Pancreas (tissue), 10 donors: ENCODE data around the gene HNRNPUL1. TPM values are rescaled to one million over a fixed set of nuclear protein-coding genes. Genes with fewer than 3 reads are reported as not detected.

Source experiments
- ATAC-seq, 4 donors: fragments of 200-7000 bp; cut with Tn5 transposase; one replicate each; pipeline versions ENCODE4 v1.8.0 to v1.9.1; 2020; ENCODE audit warnings: mild to moderate bottlenecking in 4 of 4, moderate library complexity in 4 of 4
- DNase-seq, 6 donors: peaks; one replicate each; pipeline ENCODE4 v3.0.0-alpha.2; 2020
- FAIRE-seq: peaks from 2 replicates; lab custom pipeline; 2012; peaks lifted over from hg19 to GRCh38; lab: Jason Lieb, UNC
- H3K27ac ChIP-seq, 4 donors: fragments of 200-600 bp; sonication (generic); 1 replicate in 3 of 4; 2 replicates in 1 of 4; pipeline versions ENCODE4 v1.5.0 to v1.8.0; 2020
- H3K27me3 ChIP-seq, 4 donors: fragments of 200-600 bp; one replicate each; pipeline ENCODE4 v1.8.0; 2021
- H3K36me3 ChIP-seq, 3 donors: fragments of 200-600 bp; sonication (generic) in 1 of 3; one replicate each; pipeline versions ENCODE4 v1.5.0 to v1.8.0; 2020 to 2021
- H3K4me1 ChIP-seq, 3 donors: fragments of 200-600 bp; one replicate each; pipeline ENCODE4 v1.8.0; 2021
- H3K4me3 ChIP-seq, 4 donors: fragments of 200-600 bp; sonication (generic) in 2 of 4; one replicate each; pipeline versions ENCODE4 v1.5.0 to v1.8.0; 2020 to 2021
- H3K9me3 ChIP-seq, 4 donors: fragments of 200-600 bp; one replicate each; pipeline ENCODE4 v1.8.0; 2021
- WGBS, 2 donors: extraction: QIAGEN DNeasy Blood & Tissue Kit; methylation state at CpG; one replicate each; pipeline ENCODE4 v1.1.7; 2013; 5-methylcytosine and 5-hydroxymethylcytosine counted together
- intact Hi-C, 3 donors: fragments of 100-400 bp; cut with DNase I; formaldehyde crosslinking; loops; one replicate each; pipeline versions ENCODE4 v1.11.1 to v1.14.2; 2022
- polyA plus RNA-seq, 2 donors: library from polyadenylated mRNA; stranded (reverse); fragments of 200-250 nt; gene quantifications; one replicate each; pipeline ENCODE4 v1.2.3, GENCODE V29; 2013
- total RNA-seq, 6 donors: library from RNA; stranded (reverse); fragmentation: NEBNext Ultra II Directional in 4 of 6; extraction: Animal tissue kit (Norgen Biotek cat#: 25700) in 4 of 6; gene quantifications; one replicate each; pipeline versions ENCODE4 v1.2.1 to v1.2.4, GENCODE V29; 2021 to 2023
- TF ChIP-seq, protein P1 (sequence below), 4 donors: fragments of 200-600 bp; sonication (generic) in 3 of 4; IDR thresholded peaks; one replicate each; pipeline versions ENCODE4 v1.5.0 to v1.8.0; 2021; ENCODE audit warnings: antibody characterized with exemption in 4 of 4
- donor health status: healthy with polysubstance abuse.
- donor health status: DM: no; HTN: no; CAD: no; lungs with moderate emphysema.
- donor health status: DM: no; HTN: no; CAD: no.
- donor health status: control.
- donor health status: control.
- donor health status: Bipolar disorder and iron deficiency.
- donor health status: DM: yes; HTN: yes; CAD: no.
- donor health status: DM: no; HTN: no; CAD: no.
- donor health status: DM: no; HTN: no; CAD: no.
- donor health status: DM: yes; HTN: yes; CAD: no.

Gene HNRNPUL1
- total and polyA plus RNA-seq, 8 donors: 49.2 to 101 (median 82.1) TPM

DNA sequence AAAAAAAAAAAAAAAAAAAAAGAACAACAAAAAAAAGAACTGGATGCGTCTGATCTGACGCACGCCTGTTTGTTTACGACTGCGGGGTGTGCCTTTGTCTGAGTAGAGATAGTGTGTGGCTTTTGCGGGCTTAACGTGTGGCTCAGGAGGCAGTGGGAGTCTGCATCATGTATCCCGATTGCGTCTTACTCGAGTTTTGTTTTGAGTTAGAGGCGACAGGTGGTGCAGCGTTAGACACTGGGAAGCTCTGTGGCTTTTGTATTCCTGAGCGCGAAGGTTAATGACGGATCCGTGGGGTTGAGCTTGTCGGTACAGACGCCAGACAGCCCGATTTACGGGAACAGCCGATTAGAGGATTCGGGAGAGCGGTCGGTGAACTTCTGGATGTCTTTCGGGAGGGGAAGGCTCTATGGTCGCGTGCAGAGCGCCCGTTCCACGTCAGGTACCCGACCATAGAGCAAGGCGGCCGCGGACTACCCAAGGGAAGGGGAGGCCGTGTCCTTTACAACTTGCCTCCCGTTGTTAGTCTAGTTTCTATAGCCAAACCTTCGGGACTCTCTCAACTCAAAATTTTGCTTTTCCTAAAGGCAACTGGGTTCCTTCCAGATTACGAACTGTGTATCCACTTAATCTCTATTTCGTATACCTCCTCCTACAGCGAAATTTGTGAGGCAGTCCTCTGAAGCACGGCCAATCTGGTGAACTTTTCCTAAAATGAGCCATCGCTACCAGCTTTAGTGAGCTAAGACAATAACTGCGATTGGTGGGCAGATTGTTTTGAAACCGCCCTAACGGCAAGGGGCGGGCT lies 926 bp upstream of the HNRNPUL1 start:
- H3K4me3 ChIP-seq: peak overlapping the region; percentile 44 to 60 (median 50)
- H3K27me3 ChIP-seq: no peaks in the 10 kb centered on the region
- peaks cover 9 to 17% (median 14%) of the 10 kb centered on the region in 3 donors for H3K4me1 ChIP-seq
- peaks cover 0 to 1% (median 0%) of the 10 kb centered on the region in 3 donors for H3K36me3 ChIP-seq
- ATAC-seq: peak; percentile 22 to 37 (median 28)
- intact Hi-C loops: no loop called here
- peak; percentile 67 to 85 (median 72) for DNase-seq
- no peak for FAIRE-seq
- H3K27ac ChIP-seq: peak overlapping the region; percentile 91 to 100 (median 95)
- no peaks in the 10 kb centered on the region for H3K9me3 ChIP-seq
- 0% methylated on average over 46 of the region's 46 CpGs for WGBS, 2 donors
- TF ChIP-seq, protein P1, sequence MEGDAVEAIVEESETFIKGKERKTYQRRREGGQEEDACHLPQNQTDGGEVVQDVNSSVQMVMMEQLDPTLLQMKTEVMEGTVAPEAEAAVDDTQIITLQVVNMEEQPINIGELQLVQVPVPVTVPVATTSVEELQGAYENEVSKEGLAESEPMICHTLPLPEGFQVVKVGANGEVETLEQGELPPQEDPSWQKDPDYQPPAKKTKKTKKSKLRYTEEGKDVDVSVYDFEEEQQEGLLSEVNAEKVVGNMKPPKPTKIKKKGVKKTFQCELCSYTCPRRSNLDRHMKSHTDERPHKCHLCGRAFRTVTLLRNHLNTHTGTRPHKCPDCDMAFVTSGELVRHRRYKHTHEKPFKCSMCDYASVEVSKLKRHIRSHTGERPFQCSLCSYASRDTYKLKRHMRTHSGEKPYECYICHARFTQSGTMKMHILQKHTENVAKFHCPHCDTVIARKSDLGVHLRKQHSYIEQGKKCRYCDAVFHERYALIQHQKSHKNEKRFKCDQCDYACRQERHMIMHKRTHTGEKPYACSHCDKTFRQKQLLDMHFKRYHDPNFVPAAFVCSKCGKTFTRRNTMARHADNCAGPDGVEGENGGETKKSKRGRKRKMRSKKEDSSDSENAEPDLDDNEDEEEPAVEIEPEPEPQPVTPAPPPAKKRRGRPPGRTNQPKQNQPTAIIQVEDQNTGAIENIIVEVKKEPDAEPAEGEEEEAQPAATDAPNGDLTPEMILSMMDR (IDR thresholded peaks at IDR 0.05): no peak

DNA sequence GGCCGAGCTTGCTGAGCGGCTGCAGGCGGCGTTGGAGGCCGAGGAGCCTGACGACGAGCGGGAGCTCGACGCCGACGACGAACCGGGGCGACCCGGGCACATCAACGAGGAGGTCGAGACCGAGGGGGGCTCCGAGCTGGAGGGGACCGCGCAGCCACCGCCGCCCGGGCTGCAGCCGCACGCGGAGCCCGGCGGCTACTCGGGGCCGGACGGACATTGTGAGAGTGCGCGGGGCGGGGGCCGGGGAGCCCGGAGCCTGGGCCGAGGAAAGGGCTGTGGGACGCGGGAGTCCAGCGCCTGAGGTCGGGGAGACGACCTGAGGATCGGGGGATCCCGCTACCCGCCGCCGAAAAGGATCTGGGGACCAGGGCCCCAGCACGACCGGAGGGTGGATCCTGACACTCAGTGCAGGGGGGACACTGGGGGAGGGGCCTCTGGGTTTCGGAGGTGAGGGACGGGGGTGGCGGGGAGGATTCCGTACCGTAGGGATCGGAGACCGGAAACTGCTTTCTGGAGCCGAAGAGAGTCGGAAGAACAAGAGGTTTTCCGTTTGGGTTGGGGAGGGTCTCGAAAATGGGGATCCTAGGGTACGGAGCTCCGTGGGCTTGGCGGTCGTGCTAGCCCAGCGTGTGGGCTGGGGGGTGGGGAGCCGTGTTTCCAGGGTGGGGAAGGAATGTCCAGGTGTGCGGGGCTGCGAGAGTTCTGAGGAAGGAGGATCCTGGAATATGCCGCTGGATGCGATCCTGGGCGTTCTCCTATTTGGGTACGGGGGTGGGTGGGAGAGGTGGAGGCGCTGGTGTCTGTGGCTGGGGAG lies 616 bp downstream of the HNRNPUL1 start:
- WGBS, 2 donors: 1% methylated on average over 53 to 75 of the region's 75 CpGs
- no peaks in the 10 kb centered on the region for H3K27me3 ChIP-seq
- H3K4me3 ChIP-seq: peak overlapping the region; percentile 91 to 96 (median 94)
- FAIRE-seq (no peak), ATAC-seq (peak in 2 of 4 donors; percentile 1 to 2), DNase-seq (peak in 5 of 6 donors; percentile 34 to 83 (median 54))
- peaks cover 0 to 16% (median 11%) of the 10 kb centered on the region in 3 donors for H3K36me3 ChIP-seq
- TF ChIP-seq, protein P1 (IDR thresholded peaks at IDR 0.05): no peak
- no peaks in the 10 kb centered on the region for H3K9me3 ChIP-seq
- peak overlapping the region; percentile 98 to 99 (median 99) for H3K27ac ChIP-seq
- intact Hi-C loops: no loop called here
- H3K4me1 ChIP-seq: peaks cover 9 to 17% (median 14%) of the 10 kb centered on the region in 3 donors

DNA sequence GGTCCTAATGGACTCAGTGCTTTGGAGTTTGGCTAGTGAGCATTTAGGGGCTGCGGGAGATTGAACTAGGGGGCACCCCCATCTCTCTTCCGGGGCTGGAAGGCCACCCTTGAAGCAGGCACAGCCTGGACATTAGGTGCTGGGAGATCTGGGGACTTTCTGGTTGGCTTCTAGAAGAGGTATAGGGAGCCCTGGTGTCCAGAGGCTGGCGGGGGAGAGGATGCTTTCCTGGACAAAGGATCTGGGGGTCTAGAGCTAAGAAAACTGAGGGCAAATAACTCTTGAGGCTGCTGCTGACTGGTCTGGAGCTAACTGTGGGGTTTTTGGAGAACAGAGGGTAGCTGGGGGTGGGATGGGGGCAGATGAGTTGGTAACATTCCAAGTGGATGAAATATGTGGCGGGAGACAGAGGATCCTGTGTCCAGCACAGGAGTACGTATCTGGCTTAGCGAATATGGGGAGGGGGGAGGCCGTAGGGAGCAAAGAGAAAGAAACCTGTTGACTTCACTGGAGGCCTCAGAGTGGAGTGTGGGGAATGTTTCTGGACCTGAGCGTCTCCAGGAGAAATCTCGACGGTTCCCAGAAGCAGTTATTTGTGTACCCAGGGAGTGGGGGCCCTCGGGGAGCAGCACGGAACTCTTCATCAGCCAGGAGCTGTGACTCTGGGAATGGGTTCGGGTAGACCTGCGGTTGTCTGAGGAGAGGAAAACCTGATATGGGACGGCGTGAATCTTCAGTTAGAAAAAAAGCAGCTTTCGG lies 1.4 kb downstream of the HNRNPUL1 start:
- Histone ChIP-seq H3K4me1 (peaks cover 9 to 17% (median 14%) of the 10 kb centered on the region in 3 donors), H3K27me3 (no peaks in the 10 kb centered on the region), H3K27ac (peak overlapping the region in 3 of 4 donors; percentile 98 to 99 (median 99)), H3K4me3 (peak overlapping the region; percentile 91 to 96 (median 94)), H3K9me3 (no peaks in the 10 kb centered on the region), H3K36me3 (peaks cover 0 to 24% (median 19%) of the 10 kb centered on the region in 3 donors)
- WGBS, 2 donors: 4 to 11% methylated on average over 17 of the region's 17 CpGs
- intact Hi-C loops: no loop called here
- ATAC-seq (no peak), FAIRE-seq (no peak), DNase-seq (peak in 3 of 6 donors; percentile 17 to 22 (median 22))
- TF ChIP-seq, protein P1 (IDR thresholded peaks at IDR 0.05): no peak

DNA sequence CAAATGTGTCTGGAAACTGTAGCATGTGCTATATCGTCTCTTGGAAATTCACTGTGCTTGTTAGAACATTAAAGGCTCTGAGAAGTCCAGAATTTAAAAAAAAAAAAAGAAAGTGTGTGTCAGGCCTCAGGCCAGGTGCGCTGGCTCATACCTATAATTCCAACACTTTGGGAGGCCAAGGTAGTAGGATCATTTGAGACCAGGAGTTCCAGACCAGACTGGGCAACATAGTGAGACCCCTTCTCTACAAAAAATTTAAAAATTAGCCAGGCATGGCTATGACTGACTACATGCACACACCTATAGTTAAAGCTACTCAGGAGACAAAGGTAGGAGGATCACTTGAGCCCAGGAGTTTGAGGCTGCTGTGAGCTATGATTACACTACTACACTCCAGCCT lies 4.9 kb downstream of the HNRNPUL1 start:
- peaks cover 9 to 17% (median 14%) of the 10 kb centered on the region in 3 donors for H3K4me1 ChIP-seq
- no peak for FAIRE-seq
- H3K36me3 ChIP-seq: peaks cover 5 to 59% (median 54%) of the 10 kb centered on the region in 3 donors
- WGBS, 2 donors: 96 to 100% methylated on average over 2 of the region's 2 CpGs
- intact Hi-C loops: no loop called here
- no peaks in the 10 kb centered on the region for H3K9me3 ChIP-seq
- no peak for DNase-seq
- TF ChIP-seq, protein P1 (IDR thresholded peaks at IDR 0.05): no peak
- H3K4me3 ChIP-seq: no peak overlapping the region
- no peak overlapping the region for H3K27ac ChIP-seq
- no peak for ATAC-seq
- H3K27me3 ChIP-seq: no peaks in the 10 kb centered on the region
